NCI-H345 treated with DMSO at 0.1 percent for 48 hours (cell line): ENCODE data around the gene TM7SF3.

Experiments used
- DNase-seq: peaks from one replicate; lab custom pipeline; 2025; ENCODE audit not compliant: unreplicated experiment; lab: John Stamatoyannopoulos, UW

Gene TM7SF3

DNA sequence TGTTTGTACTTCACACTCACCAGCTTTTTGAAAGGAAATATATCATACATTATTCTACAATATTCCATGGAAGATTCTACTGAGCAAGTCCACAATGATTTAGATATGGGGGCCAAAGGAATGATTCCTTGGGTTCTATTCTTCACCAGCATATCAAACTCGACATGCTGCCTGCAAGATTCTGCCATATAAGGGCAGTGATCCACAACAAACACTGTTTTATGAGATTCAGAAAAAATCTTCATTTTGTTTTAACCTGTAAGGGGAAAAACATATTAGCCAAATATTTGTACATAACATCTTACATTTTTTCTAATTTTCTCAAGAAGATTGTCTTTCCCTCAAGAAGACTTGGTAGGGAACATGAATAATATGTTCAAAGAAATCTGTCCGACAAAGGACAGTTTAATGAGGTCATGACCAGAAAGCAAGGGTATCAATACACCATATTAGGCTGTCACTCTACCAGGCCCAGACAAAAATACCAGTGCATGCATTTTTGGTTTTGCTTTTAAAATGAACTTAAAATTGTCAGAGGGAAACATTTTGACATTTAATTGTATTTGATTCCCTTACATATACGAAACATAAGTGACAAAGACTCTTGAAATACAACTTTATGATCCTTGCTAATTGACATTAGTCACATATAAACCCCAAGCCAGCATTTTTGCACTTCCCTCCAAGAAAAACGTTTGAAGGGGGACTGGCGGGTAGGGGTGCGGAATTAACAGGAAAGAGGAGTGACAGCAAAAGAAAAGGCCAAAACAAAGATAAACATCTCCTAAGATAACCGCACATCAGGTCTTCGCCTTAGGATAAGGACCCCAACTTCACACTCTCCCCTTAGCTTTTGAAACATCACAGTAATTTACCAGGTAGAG lies 77.4 kb downstream of the TM7SF3 start:
- no peak for DNase-seq

DNA sequence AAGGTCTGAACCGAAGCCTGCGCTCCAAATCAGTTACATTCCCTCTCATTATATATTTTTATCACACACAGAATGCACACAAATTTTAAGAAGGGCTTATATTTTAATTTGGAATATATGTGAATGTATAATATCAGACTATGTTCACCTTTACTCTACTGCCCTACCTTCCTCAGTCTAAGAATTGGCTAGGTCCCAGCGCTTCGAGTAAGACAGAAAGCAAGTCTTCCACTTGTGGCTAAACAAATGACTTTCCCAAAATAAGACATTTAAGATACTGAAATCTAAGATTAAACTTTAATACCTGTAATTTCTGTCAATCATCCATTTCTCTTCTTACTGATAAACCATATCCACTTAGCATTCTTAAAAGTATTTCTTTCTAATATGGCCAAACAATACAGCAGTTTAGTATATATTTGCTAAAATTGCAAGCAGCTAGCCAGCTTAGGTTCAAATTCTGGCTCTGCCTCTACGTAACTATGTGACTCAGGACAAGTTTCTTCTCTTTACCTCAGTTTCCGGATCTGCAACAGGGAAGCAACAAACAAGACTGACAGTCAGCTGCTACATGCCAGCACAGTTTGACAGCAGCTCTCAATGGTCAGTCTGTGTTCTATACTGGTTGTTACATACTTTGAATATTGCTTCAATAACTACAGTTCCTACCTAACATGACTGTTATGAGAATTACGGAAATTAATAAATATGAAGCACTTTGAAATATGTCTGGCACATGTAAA lies 78.4 kb downstream of the TM7SF3 start:
- DNase-seq: no peak

DNA sequence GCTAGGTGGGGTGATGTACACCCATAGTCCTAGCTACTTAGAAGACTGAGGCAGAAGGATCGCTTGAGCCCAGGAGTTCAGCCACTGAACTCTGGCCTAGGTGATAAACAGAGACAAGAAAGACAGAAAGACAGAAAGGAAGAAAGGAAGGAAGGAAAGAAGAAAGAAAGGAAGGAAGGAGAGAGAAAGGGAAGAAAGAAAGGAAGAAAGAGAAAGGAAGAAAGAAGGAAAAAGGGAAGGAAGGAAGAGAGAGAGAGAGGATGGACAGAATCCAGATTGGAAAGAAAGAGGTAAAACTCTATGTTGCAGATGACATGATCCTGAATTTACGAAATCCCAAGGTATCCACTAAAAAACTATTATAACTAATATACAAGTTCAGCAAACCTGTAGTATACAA lies 84.6 kb downstream of the TM7SF3 start:
- DNase-seq: no peak

DNA sequence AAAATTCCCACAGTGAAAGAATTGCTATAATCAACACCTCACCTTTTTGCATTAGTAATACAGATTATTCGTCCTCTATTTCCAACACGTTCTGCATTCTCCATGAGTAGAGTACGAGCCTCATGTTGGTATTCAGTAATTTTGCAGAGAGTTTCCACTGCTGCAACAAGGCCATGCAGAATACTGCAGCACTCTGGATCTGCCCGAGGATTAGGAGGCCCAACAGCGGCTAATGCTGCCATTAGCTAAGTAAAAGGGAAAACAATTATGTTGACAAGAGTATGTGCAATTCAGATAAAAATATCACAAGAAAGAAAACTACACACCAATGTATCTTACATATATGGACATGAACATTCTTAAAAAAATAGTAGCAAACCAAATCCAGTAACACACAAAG lies 85.5 kb downstream of the TM7SF3 start:
- no peak for DNase-seq
